CD4-positive, alpha-beta T cell treated with Interleukin-21 for 1 hour (primary cell): Measurements from ENCODE around the gene SOHLH2.

Experiments used
- DNase-seq: peaks from one replicate; pipeline ENCODE4 v3.0.0-alpha.2; 2020

Gene SOHLH2

GRCh38 chr13:36130552-36131221 lies 83.7 kb downstream of the SOHLH2 start:
- DNase-seq, result no peak

- DNase-seq, result no peak
Observed at GRCh38 chr13:36130193-36130551, 84.2 kb downstream of the SOHLH2 start.

GRCh38 chr13:36129539-36129938 lies 84.8 kb downstream of the SOHLH2 start:
- DNase-seq, result no peak

GRCh38 chr13:36126491-36126890 lies 87.9 kb downstream of the SOHLH2 start:
- no peak for DNase-seq

- no peak for DNase-seq
Observed at GRCh38 chr13:36125841-36126240, 88.5 kb downstream of the SOHLH2 start.

GRCh38 chr13:36124236-36124822 lies 90.0 kb downstream of the SOHLH2 start:
- no peak for DNase-seq
